Measurements from ENCODE around the gene AOPEP. TPM values are rescaled to one million over a fixed set of nuclear protein-coding genes. Genes with fewer than 3 reads are reported as not detected.
A peak's percentile ranks its signal among the peaks of the same experiment; 100 is the strongest.

Gene AOPEP
- polyA plus RNA-seq, 1 of the 3 experiments (the other 2 are of a cell fraction): 54.6 TPM

DNA sequence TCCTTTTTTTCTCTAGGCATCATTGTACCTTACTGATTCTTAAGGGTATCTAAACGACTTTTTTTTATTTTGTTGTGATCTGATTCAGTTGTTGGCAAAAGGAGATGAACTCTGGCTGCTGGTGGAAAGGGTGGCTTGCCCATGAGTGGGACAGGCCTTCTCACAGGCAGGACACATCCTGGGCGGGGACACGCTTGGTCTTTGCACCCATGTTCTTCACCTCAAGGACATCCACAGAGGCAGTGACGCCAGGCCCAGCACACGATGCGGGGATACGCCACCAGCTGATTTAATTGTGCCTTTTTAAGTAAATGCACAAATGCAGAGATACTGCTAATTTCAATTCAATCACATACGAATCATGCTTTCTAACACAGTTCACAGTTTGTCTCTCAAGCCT lies 383.0 kb downstream of the AOPEP start:
- no peaks in the 10 kb centered on the region for H3K27me3 ChIP-seq (ENCODE audit: insufficient read depth)
- H3K9me3 ChIP-seq: no peaks in the 10 kb centered on the region
- ChIA-PET CTCF (interaction anchor here (0.8 to 1.5 kb wide), 4 partner anchors 11 to 86 kb away, joined by 3 to 9 read pairs (median 4); no protein-coding TSS in a partner anchor), POLR2A (no interaction called here)
- no peak overlapping the region for H3K9ac ChIP-seq
- H3K4me3 ChIP-seq (ENCODE audit: low read depth in 2 of 2, low read length in 1 of 2): no peak overlapping the region
- peaks cover 0 to 14% of the 10 kb centered on the region in 2 experiments; a peak in 1 of 4 replicates for H3K4me1 ChIP-seq (ENCODE audit: control insufficient read depth in 1 of 2, insufficient read depth in 2 of 2, low read depth in 1 of 2, low read length in 1 of 2)
- TF ChIP-seq EP300 (IDR thresholded peaks at IDR 0.05; ENCODE audit: borderline replicate concordance in 1 of 2, low read depth in 1 of 2, low read length in 1 of 2) (no peak), RXRA (IDR thresholded peaks at IDR 0.05; ENCODE audit: borderline replicate concordance, low read depth) (no peak)
- 90% methylated on average over 8 of the region's 8 CpGs for WGBS (ENCODE audit: low lambda C conversion rate)
- H3K79me2 ChIP-seq (ENCODE audit: insufficient read depth): no peaks in the 10 kb centered on the region
- no peaks in the 10 kb centered on the region for H3F3A ChIP-seq (replicated peaks; ENCODE audit: insufficient read depth)
- peak overlapping the region in 1 of 2 experiments; percentile 0; a peak in 1 of 4 replicates for H3K27ac ChIP-seq (ENCODE audit: low read depth in 2 of 2, low read length in 1 of 2)
- no peak overlapping the region for H2AFZ ChIP-seq (ENCODE audit: low read depth)
- no peaks in the 10 kb centered on the region for H4K20me1 ChIP-seq (ENCODE audit: insufficient read depth)
- no peak for DNase-seq
- peaks cover 22 to 50% of the 10 kb centered on the region in 2 experiments for H3K36me3 ChIP-seq (replicated peaks in 1 of 2; ENCODE audit: control insufficient read depth in 1 of 2, insufficient read depth in 2 of 2, low read length in 1 of 2)
- H3K9me2 ChIP-seq: no peaks in the 10 kb centered on the region
- H3K4me2 ChIP-seq: no peak overlapping the region

DNA sequence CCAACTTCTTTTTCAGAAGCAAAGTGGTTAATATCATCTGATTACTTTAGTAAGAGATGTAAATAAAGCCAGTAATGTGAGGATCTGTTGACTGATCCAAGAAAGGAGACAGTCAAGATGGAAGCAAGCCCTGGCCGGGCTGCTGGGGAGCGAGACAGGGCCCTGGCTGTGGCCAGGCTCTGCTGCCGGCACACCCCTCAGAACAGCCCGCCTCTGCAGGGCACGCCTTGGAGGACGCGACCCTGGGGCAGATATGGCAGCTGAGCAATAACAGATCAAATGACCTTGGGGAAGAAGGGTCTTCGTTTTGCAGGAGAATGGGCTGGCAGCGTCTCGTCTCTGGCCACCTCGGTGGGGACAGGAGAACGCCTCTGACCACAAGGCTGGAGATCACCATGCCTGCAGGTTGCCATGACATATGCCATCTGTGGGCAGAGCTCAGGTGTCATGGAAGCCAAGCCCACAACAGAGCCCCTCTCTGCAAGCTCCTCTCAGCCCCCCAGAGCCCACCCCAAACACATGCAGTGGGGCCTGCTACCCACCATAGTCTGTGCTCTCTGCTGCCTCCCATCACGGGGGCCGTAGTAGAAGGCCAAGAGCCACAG lies 384.5 kb downstream of the AOPEP start:
- Histone ChIP-seq H3K4me1 (ENCODE audit: control insufficient read depth in 1 of 2, insufficient read depth in 2 of 2, low read depth in 1 of 2, low read length in 1 of 2) (peaks cover 0 to 2% of the 10 kb centered on the region in 2 experiments; a peak in 1 of 4 replicates), H3K4me2 (no peak overlapping the region), H2AFZ (ENCODE audit: low read depth) (no peak overlapping the region), H3K27me3 (ENCODE audit: insufficient read depth) (no peaks in the 10 kb centered on the region), H3K4me3 (ENCODE audit: low read depth in 2 of 2, low read length in 1 of 2) (no peak overlapping the region), H3K27ac (ENCODE audit: low read depth in 2 of 2, low read length in 1 of 2) (no peak overlapping the region; a peak in 1 of 4 replicates), H3K9me2 (no peaks in the 10 kb centered on the region), H3K36me3 (replicated peaks in 1 of 2; ENCODE audit: control insufficient read depth in 1 of 2, insufficient read depth in 2 of 2, low read length in 1 of 2) (peaks cover 18 to 47% of the 10 kb centered on the region in 2 experiments), H3F3A (replicated peaks; ENCODE audit: insufficient read depth) (no peaks in the 10 kb centered on the region), H3K79me2 (ENCODE audit: insufficient read depth) (no peaks in the 10 kb centered on the region), H3K9ac (no peak overlapping the region), H3K9me3 (no peaks in the 10 kb centered on the region), H4K20me1 (ENCODE audit: insufficient read depth) (no peaks in the 10 kb centered on the region)
- POLR2A ChIA-PET: no interaction called here
- no peak for TF ChIP-seq MEF2A (IDR thresholded peaks at IDR 0.05; ENCODE audit: borderline replicate concordance, low read depth)
- no peak for TF ChIP-seq FOSL2 (IDR thresholded peaks at IDR 0.05; ENCODE audit: borderline replicate concordance, low read depth)
- TF ChIP-seq RAD21 (IDR thresholded peaks at IDR 0.05; ENCODE audit: low read length): no peak
- TF ChIP-seq FOXJ3 (CRISPR knock-in tag; IDR thresholded peaks at IDR 0.05): no peak
- no peak for TF ChIP-seq ELF1 (IDR thresholded peaks at IDR 0.05)
- TF ChIP-seq, protein P1, sequence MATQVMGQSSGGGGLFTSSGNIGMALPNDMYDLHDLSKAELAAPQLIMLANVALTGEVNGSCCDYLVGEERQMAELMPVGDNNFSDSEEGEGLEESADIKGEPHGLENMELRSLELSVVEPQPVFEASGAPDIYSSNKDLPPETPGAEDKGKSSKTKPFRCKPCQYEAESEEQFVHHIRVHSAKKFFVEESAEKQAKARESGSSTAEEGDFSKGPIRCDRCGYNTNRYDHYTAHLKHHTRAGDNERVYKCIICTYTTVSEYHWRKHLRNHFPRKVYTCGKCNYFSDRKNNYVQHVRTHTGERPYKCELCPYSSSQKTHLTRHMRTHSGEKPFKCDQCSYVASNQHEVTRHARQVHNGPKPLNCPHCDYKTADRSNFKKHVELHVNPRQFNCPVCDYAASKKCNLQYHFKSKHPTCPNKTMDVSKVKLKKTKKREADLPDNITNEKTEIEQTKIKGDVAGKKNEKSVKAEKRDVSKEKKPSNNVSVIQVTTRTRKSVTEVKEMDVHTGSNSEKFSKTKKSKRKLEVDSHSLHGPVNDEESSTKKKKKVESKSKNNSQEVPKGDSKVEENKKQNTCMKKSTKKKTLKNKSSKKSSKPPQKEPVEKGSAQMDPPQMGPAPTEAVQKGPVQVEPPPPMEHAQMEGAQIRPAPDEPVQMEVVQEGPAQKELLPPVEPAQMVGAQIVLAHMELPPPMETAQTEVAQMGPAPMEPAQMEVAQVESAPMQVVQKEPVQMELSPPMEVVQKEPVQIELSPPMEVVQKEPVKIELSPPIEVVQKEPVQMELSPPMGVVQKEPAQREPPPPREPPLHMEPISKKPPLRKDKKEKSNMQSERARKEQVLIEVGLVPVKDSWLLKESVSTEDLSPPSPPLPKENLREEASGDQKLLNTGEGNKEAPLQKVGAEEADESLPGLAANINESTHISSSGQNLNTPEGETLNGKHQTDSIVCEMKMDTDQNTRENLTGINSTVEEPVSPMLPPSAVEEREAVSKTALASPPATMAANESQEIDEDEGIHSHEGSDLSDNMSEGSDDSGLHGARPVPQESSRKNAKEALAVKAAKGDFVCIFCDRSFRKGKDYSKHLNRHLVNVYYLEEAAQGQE (IDR thresholded peaks at IDR 0.05; ENCODE audit: low read depth, low read length): no peak
- TF ChIP-seq, protein P2, sequence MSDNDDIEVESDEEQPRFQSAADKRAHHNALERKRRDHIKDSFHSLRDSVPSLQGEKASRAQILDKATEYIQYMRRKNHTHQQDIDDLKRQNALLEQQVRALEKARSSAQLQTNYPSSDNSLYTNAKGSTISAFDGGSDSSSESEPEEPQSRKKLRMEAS (IDR thresholded peaks at IDR 0.05; ENCODE audit: low read depth): no peak
- no peak for TF ChIP-seq RXRA (IDR thresholded peaks at IDR 0.05; ENCODE audit: borderline replicate concordance, low read depth)
- no peak for TF ChIP-seq TEAD4 (IDR thresholded peaks at IDR 0.05; ENCODE audit: borderline replicate concordance, insufficient read depth)
- no peak for TF ChIP-seq NFIC (IDR thresholded peaks at IDR 0.05; ENCODE audit: borderline replicate concordance)
- CTCF ChIA-PET: interaction anchor here (0.6 to 2.9 kb wide), 5 partner anchors 8 to 63 kb away, joined by 3 to 11 read pairs (median 3); no protein-coding TSS in a partner anchor
- no peak for DNase-seq
- 90% methylated on average over 8 of the region's 14 CpGs for WGBS (ENCODE audit: low lambda C conversion rate)
